Spleen (tissue), 11 donors: ENCODE results near the gene SMARCA4. TPM values are rescaled to one million over a fixed set of nuclear protein-coding genes. Genes with fewer than 3 reads are reported as not detected.

Experiments used
- DNase-seq: peaks from one replicate; pipeline ENCODE4 v3.0.0-alpha.2; 2020
- H3K27ac ChIP-seq, 8 donors: fragments of 200-600 bp; sonication (generic) in 7 of 8; 1 replicate in 4 of 8; 2 replicates in 4 of 8; pipeline versions ENCODE4 v1.5.0 to v1.8.0; 2016 to 2021; ENCODE audit warnings: inconsistent platforms in 4 of 8, mild to moderate bottlenecking in 4 of 8, moderate library complexity in 1 of 8
- H3K27me3 ChIP-seq, 7 donors: fragments of 200-600 bp; sonication (generic) in 6 of 7; replicated peaks in 1 of 7; 1 replicate in 4 of 7; 2 replicates in 3 of 7; pipeline versions ENCODE4 v1.5.0 to v1.8.0; 2016 to 2021; ENCODE audit warnings: inconsistent platforms in 3 of 7, mild to moderate bottlenecking in 1 of 7
- H3K36me3 ChIP-seq, 6 donors: fragments of 200-600 bp; sonication (generic) in 5 of 6; 1 replicate in 4 of 6; 2 replicates in 2 of 6; pipeline versions ENCODE4 v1.5.0 to v1.8.0; 2016 to 2021; ENCODE audit warnings: inconsistent platforms in 2 of 6
- H3K4me1 ChIP-seq, 6 donors: fragments of 200-600 bp; sonication (generic) in 5 of 6; 1 replicate in 3 of 6; 2 replicates in 3 of 6; pipeline versions ENCODE4 v1.5.0 to v1.8.0; 2016 to 2021; ENCODE audit warnings: inconsistent platforms in 3 of 6
- H3K4me3 ChIP-seq, 8 donors: fragments of 200-600 bp; sonication (generic) in 7 of 8; 1 replicate in 4 of 8; 2 replicates in 4 of 8; pipeline versions ENCODE4 v1.5.0 to v1.8.0; 2016 to 2021; ENCODE audit warnings: inconsistent platforms in 4 of 8, mild to moderate bottlenecking in 4 of 8, moderate library complexity in 2 of 8
- H3K9me3 ChIP-seq, 8 donors: fragments of 200-600 bp; sonication (generic) in 7 of 8; 1 replicate in 4 of 8; 2 replicates in 4 of 8; pipeline versions ENCODE4 v1.5.0 to v1.8.0; 2016 to 2021; ENCODE audit warnings: inconsistent platforms in 4 of 8
- CTCF ChIP-seq, 11 experiments: fragments of 200-600 bp in 7 of 11; fragments of 450-650 bp in 4 of 11; sonication (generic) in 4 of 11; IDR thresholded peaks in 8 of 11; conservative IDR thresholded peaks in 3 of 11; 1 replicate in 7 of 11; 2 replicates in 4 of 11; pipeline versions ENCODE4 v1.4.0 to v1.8.0; 2016 to 2021; ENCODE audit warnings: antibody characterized with exemption in 11 of 11, inconsistent platforms in 4 of 11, mild to moderate bottlenecking in 1 of 11
- POLR2A ChIP-seq, 3 donors: fragments of 450-650 bp; IDR thresholded peaks; one replicate each; pipeline ENCODE4 v1.5.1; 2017; ENCODE audit warnings: antibody characterized with exemption in 3 of 3, mild to moderate bottlenecking in 1 of 3
- POLR2AphosphoS5 ChIP-seq, 3 donors: sonication (generic); formaldehyde crosslinking; IDR thresholded peaks; one replicate each; pipeline ENCODE4 v1.5.1; 2017; ENCODE audit warnings: antibody characterized with exemption in 3 of 3
- WGBS, 5 donors: extraction: QIAGEN DNeasy Blood & Tissue Kit in 3 of 5; methylation state at CpG; one replicate each; pipeline versions ENCODE4 v1.1.5 to v1.1.7; 2013 to 2018; 5-methylcytosine and 5-hydroxymethylcytosine counted together
- intact Hi-C: fragments of 100-400 bp; cut with DNase I; formaldehyde crosslinking; loops from one replicate; pipeline ENCODE4 v1.15.0; 2023; ENCODE audit warnings: low total_unique reads
- polyA plus RNA-seq, 3 donors: library from polyadenylated mRNA; stranded (reverse); fragments of 200-250 nt; gene quantifications; one replicate each; pipeline ENCODE4 v1.2.1, GENCODE V29; 2013
- total RNA-seq, 7 donors: library from RNA; depleted of rRNA in 3 of 7; stranded (reverse); fragments of >200 nt in 3 of 7; fragmentation: NEBNext Ultra II Directional in 4 of 7; extraction: Animal tissue kit (Norgen Biotek cat#: 25700) in 4 of 7; gene quantifications; one replicate each; pipeline versions ENCODE4 v1.1.0 to v1.2.1, GENCODE V29; 2016 to 2021
- donor health status: healthy with polysubstance abuse.
- donor health status: DM: no; HTN: no; CAD: no; lungs with moderate emphysema.
- donor health status: DM: no; HTN: no; CAD: no.
- donor health status: Bipolar disorder and iron deficiency.
- donor health status: healthy.
- donor health status: DM: no; HTN: no; CAD: no.
- donor health status: DM: yes; HTN: yes; CAD: no.

SMARCA4 gene
- total and polyA plus RNA-seq, 10 donors = 41.6 to 95.6 (median 65.8) TPM

- H3K9me3 ChIP-seq = no peaks in the 10 kb centered on the region
- no peaks in the 10 kb centered on the region for H3K4me1 ChIP-seq
- no peak for DNase-seq
- no peak overlapping the region for H3K4me3 ChIP-seq
- peaks cover 0 to 97% (median 61%) of the 10 kb centered on the region in 6 donors for H3K36me3 ChIP-seq
- TF ChIP-seq POLR2AphosphoS5 (IDR thresholded peaks at IDR 0.05) (peak in 1 of 3 donors; percentile 55), POLR2A (IDR thresholded peaks at IDR 0.05) (no peak), CTCF (IDR thresholded peaks at IDR 0.05 in 8 of 11, conservative IDR thresholded peaks at IDR 0.05 in 3 of 11) (no peak)
- H3K27me3 ChIP-seq = no peaks in the 10 kb centered on the region
- WGBS, 5 donors = 85 to 90% (median 89%) methylated on average over 19 to 26 of the region's 26 CpGs
- intact Hi-C loops = no loop called here
- H3K27ac ChIP-seq = no peak overlapping the region
Measured at GRCh38 chr19:10919352-10920287, 41.2 kb upstream of the SMARCA4 start.

- intact Hi-C loops = no loop called here
- TF ChIP-seq POLR2AphosphoS5 (IDR thresholded peaks at IDR 0.05) (no peak), CTCF (IDR thresholded peaks at IDR 0.05 in 8 of 11, conservative IDR thresholded peaks at IDR 0.05 in 3 of 11) (no peak), POLR2A (IDR thresholded peaks at IDR 0.05) (no peak)
- H3K4me1 ChIP-seq = no peaks in the 10 kb centered on the region
Measured at GRCh38 chr19:10920288-10920655, 40.6 kb upstream of the SMARCA4 start.

GRCh38 chr19:10920781-10921180, 40.0 kb upstream of the SMARCA4 start:
- H3K4me3 ChIP-seq = no peak overlapping the region
- H3K27ac ChIP-seq = no peak overlapping the region
- 87 to 96% (median 93%) methylated on average over 3 to 16 of the region's 16 CpGs for WGBS, 5 donors
- no peak for DNase-seq
- H3K9me3 ChIP-seq = no peaks in the 10 kb centered on the region
- peaks cover 0 to 97% (median 61%) of the 10 kb centered on the region in 6 donors for H3K36me3 ChIP-seq
- H3K4me1 ChIP-seq = no peaks in the 10 kb centered on the region
- intact Hi-C loops = no loop called here
- TF ChIP-seq POLR2AphosphoS5 (IDR thresholded peaks at IDR 0.05) (peak; percentile 8 to 63 (median 28)), CTCF (IDR thresholded peaks at IDR 0.05 in 8 of 11, conservative IDR thresholded peaks at IDR 0.05 in 3 of 11) (no peak), POLR2A (IDR thresholded peaks at IDR 0.05) (no peak)
- H3K27me3 ChIP-seq = no peaks in the 10 kb centered on the region

More at GRCh38 chr19:10920288-10920655, 40.6 kb upstream of the SMARCA4 start:
- no peaks in the 10 kb centered on the region for H3K27me3 ChIP-seq
- WGBS, 5 donors = 86 to 97% (median 95%) methylated on average over 4 to 10 of the region's 10 CpGs
- peaks cover 0 to 97% (median 61%) of the 10 kb centered on the region in 6 donors for H3K36me3 ChIP-seq
- no peak for DNase-seq
- no peak overlapping the region for H3K4me3 ChIP-seq
- H3K27ac ChIP-seq = no peak overlapping the region
- no peaks in the 10 kb centered on the region for H3K9me3 ChIP-seq

- H3K27ac ChIP-seq = no peak overlapping the region
- peaks cover 0 to 94% (median 56%) of the 10 kb centered on the region in 6 donors for H3K36me3 ChIP-seq
- no peaks in the 10 kb centered on the region for H3K27me3 ChIP-seq
- 90 to 95% (median 91%) methylated on average over 30 to 43 of the region's 43 CpGs for WGBS, 5 donors
- DNase-seq = no peak
- H3K4me3 ChIP-seq = no peak overlapping the region
- TF ChIP-seq POLR2AphosphoS5 (IDR thresholded peaks at IDR 0.05) (peak in 2 of 3 donors; percentile 43 to 57), POLR2A (IDR thresholded peaks at IDR 0.05) (no peak)
- intact Hi-C loops = no loop called here
- H3K4me1 ChIP-seq = no peaks in the 10 kb centered on the region
- H3K9me3 ChIP-seq = no peaks in the 10 kb centered on the region
Measured at GRCh38 chr19:10921199-10921909, 39.5 kb upstream of the SMARCA4 start.
